HT1080 (cell line): ENCODE measurements around the gene VPS33A. TPM values are rescaled to one million over a fixed set of nuclear protein-coding genes. Genes with fewer than 3 reads are reported as not detected.
"Not testable (repeated sequence)": the region's sequence is repeated elsewhere in the genome, so short reads cannot be mapped to it uniquely, and the experiment has no call there.

Experiments used
- DNase-seq: peaks from one replicate; pipeline ENCODE4 v3.0.0-alpha.2; 2015; ENCODE audit warnings: low read depth
- total RNA-seq: library from RNA; depleted of rRNA; stranded (reverse); fragments of >200 nt; shearing (Covaris generic); gene quantifications from 2 replicates; pipeline ENCODE4 v1.2.3, GENCODE V29; 2014

VPS33A gene
- total RNA-seq, 1 experiment from 2014 or later, result 23.1 TPM

GRCh38 chr12:122258462-122258861, 7.8 kb downstream of the VPS33A start:
- not testable (repeated sequence) for DNase-seq

GRCh38 chr12:122250536-122250935, 15.8 kb downstream of the VPS33A start:
- no peak for DNase-seq

DNA sequence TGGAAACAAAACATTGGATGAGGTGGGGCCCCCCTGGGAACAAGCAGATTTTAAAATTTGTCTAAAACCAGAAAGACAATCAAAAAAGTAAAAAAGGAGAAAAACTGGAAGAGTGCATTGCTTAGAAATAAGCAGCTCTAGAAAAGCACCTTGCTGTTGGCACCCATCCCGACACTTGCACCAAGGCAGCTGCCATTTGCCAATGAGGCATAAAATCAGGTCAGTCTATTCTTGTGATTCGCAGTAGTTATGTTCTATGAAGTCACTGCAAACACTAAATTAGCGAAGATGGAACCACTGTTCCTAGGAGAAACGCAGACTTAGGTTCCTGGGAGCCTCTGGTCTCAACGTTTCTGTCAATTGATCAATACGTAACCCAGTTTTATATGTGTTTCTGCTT, 16.2 kb downstream of the VPS33A start:
- no peak for DNase-seq

- DNase-seq, result no peak
Measured at GRCh38 chr12:122245553-122245952, 20.7 kb downstream of the VPS33A start.

DNA sequence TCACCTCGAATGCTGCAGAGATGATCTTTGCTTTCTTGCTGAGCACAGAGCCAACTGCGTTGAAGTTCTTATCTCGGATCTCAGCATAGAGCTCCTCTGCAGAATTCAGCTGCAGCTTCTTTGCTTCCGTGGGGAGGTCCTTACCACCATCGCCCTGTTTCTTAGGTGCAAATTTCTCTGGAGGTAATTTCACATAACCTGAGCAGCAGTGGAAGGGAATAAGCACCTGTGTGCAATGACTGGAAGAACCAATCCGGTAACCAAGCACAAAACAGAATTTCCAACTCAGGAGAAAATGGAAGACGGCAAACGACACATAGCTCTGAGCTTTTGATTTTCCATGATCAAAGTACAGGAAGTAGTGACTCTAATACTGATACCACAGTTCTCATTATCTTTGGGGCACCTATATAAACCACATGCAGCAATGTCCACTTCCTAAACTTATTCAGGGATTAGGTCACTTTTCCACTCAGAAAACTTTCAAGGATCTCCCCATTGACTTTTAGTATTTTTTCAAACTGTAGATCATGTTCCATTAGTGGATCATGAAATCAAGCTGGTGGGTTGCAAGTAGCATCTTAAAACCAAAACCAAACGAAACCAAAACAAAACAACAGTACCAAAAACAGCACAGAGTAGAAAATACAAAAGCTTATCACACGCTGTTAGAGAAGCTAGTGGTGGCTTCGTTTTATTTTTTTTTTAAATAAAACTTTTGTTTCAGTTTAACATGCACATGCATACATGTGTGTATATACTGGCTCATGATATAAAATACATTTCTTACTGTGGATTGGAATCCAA, 21.5 kb downstream of the VPS33A start:
- no peak for DNase-seq

DNA sequence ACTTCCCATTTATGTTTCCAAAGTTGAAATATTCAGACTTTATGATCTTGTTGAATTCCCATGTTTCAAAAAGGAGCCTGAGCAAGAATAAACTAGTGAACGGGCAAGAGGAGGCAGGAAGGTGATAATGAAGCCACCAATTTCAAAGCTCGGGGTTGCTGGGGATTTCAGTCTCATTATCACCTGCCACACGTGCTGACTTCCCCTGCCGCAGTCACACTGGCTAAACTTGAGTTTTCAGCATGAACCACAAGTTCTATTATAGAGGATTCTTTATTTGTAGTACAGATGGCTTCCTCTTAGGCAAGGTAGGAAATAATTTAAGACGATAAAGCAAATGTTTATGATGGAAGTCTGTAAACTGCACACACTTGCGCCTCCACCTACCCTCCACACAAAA, 22.3 kb downstream of the VPS33A start:
- no peak for DNase-seq

GRCh38 chr12:122238861-122239260, 27.4 kb downstream of the VPS33A start:
- DNase-seq, result no peak

DNA sequence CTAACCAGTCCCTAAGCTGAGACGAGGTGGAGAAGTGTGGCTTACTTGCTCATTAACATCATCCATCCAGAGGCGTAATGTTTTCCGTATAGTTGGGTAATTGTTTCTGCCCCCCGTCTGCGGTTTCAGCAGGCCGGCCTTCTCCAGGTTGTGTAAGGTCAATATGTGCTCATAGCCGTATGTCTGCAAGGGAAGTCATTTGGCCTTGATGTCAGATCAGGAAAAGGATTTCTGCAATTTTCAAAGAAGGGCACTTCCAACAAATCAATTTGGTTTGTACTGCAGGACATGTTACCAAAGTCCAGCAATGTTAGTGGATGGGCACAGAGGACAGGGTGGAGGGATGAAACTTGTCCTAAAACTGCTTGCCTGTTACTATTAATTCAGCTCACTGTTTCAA, 30.6 kb downstream of the VPS33A start:
- DNase-seq, result no peak

DNA sequence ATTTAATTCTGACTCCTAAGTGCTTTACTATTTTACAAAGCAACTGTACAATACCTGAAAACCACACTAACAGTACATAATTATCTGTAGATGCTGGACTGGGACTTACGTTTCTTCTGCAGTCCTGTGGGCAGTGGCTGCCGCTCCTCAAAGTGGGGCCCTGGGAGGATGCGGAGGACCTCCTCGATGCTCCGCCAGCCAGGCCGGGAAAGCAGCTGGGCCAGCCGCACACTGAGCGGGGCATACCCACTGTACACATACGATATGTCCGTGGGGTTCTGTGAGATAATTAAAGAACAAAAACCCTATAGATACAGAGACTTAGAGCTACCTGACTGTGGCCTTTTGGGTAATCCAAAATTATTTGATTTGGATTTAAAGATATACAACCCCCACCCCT, 33.6 kb downstream of the VPS33A start:
- no peak for DNase-seq

- DNase-seq, result no peak
Measured at GRCh38 chr12:122230798-122231197, 35.5 kb downstream of the VPS33A start.

GRCh38 chr12:122228092-122228491, 38.2 kb downstream of the VPS33A start:
- DNase-seq, result no peak

DNA sequence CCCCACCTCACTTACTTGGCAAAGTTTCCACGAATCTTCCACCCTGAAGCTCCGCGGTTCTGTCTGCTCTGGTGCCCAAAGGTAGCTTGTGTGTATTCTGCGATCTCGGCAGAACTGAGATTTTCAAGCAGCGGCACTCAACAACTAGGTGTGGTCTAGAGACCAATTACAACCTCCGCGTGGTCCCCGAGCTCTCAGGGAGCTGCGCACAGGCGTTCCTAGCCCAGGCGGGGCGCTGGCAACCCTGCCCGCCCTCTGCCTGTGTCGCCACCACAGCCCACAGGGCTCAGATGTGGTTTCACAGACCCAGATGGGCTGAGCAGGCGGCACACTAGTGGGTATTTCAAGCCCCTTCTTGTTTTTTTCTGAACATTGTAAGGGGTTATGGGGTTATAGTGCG, 39.0 kb downstream of the VPS33A start:
- DNase-seq, result no peak

GRCh38 chr12:122226366-122227125, 39.7 kb downstream of the VPS33A start:
- DNase-seq, result no peak

DNA sequence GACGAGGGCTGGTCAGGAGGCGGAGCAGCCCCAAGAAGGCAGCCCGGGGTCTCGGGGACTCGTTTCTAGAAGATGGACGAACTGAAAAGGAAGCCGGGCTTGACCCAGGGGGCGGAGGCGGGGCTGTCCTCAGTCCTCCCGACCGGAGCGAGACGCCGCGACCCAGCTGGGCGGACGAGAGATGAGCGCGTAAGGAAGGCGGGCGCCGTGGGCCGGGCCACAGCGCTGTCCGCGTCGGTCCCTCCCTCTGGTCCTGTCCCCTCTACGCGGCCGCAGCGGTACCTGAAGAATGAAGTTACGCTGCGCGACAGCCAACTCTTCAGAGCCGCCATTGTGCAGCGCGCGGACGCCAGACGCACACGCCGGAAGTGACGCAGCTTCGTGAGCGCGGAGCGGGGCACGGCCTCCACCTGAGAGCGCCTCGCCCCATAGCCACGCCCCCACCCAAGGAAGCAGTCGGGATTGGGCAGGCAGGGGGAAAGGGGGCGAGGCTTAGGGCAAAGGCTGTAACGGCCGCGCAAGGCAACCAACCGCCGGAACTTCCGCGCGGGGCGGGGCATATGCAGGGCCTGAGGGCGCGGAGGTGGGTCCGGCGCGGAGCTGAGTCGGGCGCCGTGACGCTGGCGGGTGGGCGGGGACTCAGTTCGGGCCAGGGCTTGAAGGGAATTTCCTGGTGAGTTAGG, 40.5 kb downstream of the VPS33A start, which contains the start of gene DIABLO:
DIABLO (minus strand) TSS at position 370 of the 683 bp plus-strand sequence; CDS start at position 332, 38 bp downstream.
- DNase-seq, result peak; percentile 99

DNA sequence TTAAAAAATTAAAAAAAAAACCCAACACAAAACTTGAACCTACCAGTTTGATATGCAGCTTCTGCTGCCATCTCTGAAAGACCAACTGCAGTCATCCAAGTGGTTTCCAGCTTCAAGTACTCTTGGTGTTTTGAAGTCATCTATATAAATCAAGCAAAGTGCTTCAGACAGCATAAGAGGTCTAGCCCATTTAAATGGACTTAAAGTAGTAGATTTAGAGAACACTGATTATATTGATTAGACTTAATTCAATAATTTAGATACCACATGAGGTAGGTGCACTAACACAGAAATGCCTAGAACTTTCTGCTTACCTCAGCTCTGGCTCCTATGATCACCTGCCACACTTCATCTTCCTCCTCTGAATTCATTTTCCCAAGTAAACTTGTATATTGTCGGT, 49.8 kb downstream of the VPS33A start:
- no peak for DNase-seq

DNA sequence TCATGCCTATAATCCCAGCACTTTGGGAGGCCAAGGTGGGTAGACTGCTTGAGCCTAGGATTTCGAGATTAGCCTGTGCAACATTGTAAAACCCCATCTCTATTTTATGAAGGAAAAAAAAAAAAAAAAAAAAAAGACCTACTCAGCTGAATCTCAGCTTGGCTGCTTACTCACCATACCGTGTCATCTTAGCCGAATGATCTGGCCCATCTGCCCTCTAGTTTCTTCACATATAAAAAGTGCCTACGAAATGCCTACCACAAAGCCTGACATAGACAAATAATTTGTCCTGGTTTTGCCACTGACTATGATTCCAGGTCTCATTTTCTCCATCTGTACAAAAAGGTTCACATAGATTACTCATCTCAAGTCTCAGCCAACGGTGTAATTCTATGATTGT, 50.5 kb downstream of the VPS33A start:
- no peak for DNase-seq

DNA sequence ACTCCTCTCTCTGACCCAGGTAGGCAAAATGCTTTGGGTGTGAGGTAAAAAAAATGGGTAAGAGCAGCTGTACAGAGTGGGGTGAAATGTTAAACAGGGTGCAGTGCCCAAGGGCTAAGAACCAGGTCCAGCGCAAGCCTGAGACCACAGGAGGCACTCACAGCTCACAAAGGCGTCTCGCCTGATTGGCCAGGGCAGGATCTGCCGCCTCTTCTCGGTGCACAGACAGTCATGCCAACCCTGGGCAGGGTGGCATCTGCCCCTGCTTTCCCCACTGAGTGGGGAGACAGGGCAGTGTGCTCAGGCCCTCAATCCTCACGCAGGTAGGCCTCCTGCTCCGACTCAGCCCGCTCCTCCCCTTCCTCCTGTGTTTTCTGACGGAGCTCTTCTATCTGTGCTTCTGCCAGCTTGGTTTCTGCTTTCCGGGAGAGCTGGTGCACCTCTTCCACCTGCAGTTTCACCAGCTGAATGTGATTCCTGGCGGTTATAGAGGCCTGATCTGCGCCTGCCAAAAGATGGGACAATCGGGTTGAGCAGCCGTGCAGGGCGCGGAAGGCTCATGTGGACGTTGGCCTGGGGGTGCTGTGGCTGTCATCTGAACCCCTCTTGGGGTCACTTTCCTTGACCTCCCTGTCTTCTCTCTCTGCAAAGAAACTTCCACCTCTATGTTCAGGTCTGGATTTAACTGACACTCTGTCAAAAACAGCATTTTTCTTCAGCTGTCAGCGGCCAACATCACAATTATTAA, 58.0 kb downstream of the VPS33A start:
- DNase-seq, result no peak

GRCh38 chr12:122207391-122207790, 58.9 kb downstream of the VPS33A start:
- no peak for DNase-seq

DNA sequence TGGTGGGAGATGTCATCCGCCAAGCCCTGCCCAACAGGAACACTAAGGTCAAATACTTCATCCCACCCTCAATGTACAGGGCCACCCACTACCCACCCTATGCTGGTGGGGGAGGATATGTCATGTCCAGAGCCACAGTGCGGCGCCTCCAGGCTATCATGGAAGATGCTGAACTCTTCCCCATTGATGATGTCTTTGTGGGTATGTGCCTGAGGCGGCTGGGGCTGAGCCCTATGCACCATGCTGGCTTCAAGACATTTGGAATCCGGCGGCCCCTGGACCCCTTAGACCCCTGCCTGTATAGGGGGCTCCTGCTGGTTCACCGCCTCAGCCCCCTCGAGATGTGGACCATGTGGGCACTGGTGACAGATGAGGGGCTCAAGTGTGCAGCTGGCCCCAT, 59.3 kb downstream of the VPS33A start:
- no peak for DNase-seq

- DNase-seq, result no peak
Measured at GRCh38 chr12:122206111-122206881, 60.0 kb downstream of the VPS33A start.
